Bronchial epithelial cell (primary cell): ENCODE measurements around the gene FSIP2. TPM values are rescaled to one million over a fixed set of nuclear protein-coding genes. Genes with fewer than 3 reads are reported as not detected.

ENCODE experiments used
- DNase-seq: peaks from one replicate; pipeline ENCODE4 v3.0.0-alpha.2; 2010; ENCODE audit warnings: low read depth
- FAIRE-seq: peaks from 2 replicates; lab custom pipeline; 2011; peaks lifted over from hg19 to GRCh38; lab: Jason Lieb, UNC
- H3K27me3 ChIP-seq: 2 replicates; pipeline ENCODE4 v1.5.1; 2011; ENCODE audit warnings: low read length; ENCODE audit not compliant: control insufficient read depth, insufficient read depth
- H3K36me3 ChIP-seq: 2 replicates; pipeline ENCODE4 v1.5.1; 2011; ENCODE audit warnings: low read length; ENCODE audit not compliant: control insufficient read depth, insufficient read depth
- H3K4me3 ChIP-seq: 2 replicates; pipeline ENCODE4 v1.5.1; 2011; ENCODE audit warnings: mild to moderate bottlenecking, low read depth, low read length, control low read depth
- CTCF ChIP-seq: IDR thresholded peaks from 2 replicates; pipeline ENCODE4 v1.5.1; 2011; ENCODE audit warnings: mild to moderate bottlenecking, moderate library complexity, low read length, control low read depth, inconsistent platforms; ENCODE audit not compliant: insufficient read depth, severe bottlenecking
- total RNA-seq: library from RNA; depleted of rRNA; stranded (reverse); fragments of >200 nt; gene quantifications from 2 replicates; pipeline ENCODE4 v1.2.1, GENCODE V29; 2014

FSIP2 gene
- total RNA-seq, 1 donor from 2014 or later: 0.26 TPM

GRCh38 chr2:185734658-185735057 is 3.9 kb upstream of the FSIP2 start:
- Histone ChIP-seq H3K36me3 (no peaks in the 10 kb centered on the region), H3K27me3 (no peaks in the 10 kb centered on the region), H3K4me3 (no peak overlapping the region)
- DNase-seq: no peak
- no peak for FAIRE-seq
- TF ChIP-seq CTCF: no peak

- no peak for FAIRE-seq
- Histone ChIP-seq H3K36me3 (no peaks in the 10 kb centered on the region), H3K4me3 (no peak overlapping the region), H3K27me3 (no peaks in the 10 kb centered on the region)
- no peak for DNase-seq
- TF ChIP-seq CTCF: no peak
Measured at GRCh38 chr2:185736210-185736609, 2.4 kb upstream of the FSIP2 start.

DNA sequence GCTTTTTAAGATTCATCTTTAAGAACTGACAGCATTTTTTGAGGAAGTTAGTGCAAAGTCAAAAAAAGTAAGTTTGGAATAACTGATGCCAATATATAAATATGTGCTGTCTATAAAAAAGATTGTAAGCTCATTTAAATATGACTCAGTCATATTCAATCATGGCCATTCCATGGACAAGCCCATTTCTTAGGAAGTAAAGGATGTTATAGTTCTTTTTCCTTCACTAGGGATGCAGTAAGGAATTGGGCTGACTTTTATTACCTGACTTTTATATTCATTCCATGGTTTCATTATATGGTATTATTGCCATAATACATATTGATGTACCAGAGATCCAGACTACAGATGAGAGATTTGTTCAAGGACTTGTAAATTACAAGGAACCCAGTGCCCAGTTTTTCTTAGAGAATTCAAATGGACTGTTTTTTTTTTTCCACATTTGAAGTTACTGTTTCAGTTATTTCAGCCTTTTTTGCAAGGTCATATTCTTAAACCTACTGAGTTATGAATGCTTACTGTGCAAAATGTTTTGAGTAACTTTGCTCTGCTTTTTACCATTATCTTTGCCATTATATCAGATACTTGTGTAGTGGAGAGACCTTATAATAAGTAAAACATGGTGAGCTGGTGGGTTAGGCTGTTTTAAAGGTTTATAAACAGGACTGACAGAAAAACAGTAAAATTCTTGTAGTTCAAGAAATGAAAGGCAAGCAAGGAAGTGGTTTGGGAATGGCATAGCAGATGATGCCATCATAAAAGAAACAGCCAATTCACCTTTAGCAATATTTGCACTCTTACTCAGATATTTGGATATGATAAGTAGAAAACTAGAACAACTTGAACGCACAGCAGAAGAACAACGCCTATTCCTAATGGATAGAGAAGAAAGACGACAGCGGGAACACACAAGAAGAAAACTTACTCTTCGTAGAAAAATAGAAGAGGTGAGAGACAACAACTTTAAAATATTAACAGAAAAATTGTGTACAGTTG is 7.6 kb downstream of the FSIP2 start:
- no peak overlapping the region for H3K4me3 ChIP-seq
- no peaks in the 10 kb centered on the region for H3K36me3 ChIP-seq
- FAIRE-seq (no peak), DNase-seq (peak; percentile 86)
- no peak for TF ChIP-seq CTCF
- H3K27me3 ChIP-seq: no peaks in the 10 kb centered on the region

GRCh38 chr2:185757356-185757755 is 18.8 kb downstream of the FSIP2 start:
- no peaks in the 10 kb centered on the region for H3K27me3 ChIP-seq
- DNase-seq: peak; percentile 93
- no peak for TF ChIP-seq CTCF
- H3K36me3 ChIP-seq: no peaks in the 10 kb centered on the region
- no peak overlapping the region for H3K4me3 ChIP-seq
- no peak for FAIRE-seq

DNA sequence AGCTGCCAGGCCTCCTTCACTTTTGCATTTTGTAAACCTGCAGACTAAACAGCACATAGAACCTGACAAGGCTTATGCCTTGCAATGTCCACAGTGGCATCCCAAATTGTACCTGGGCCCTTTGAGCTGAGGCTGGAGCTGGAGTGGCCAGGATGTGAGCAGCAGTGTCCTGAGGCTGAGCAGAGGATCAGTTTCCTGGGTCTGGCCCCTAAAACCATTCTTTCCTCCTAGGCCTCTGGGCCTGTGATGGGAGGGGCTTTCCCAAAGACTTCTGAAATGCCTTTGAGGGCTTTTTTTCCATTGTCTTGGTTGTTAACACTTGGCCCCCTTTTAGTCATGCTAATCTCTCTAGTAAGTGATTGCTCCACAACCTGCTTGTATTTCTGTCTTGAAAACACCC is 32.8 kb downstream of the FSIP2 start:
- no peak for TF ChIP-seq CTCF
- DNase-seq (no peak), FAIRE-seq (no peak)
- H3K36me3 ChIP-seq: no peaks in the 10 kb centered on the region
- H3K4me3 ChIP-seq: no peak overlapping the region
- H3K27me3 ChIP-seq: no peaks in the 10 kb centered on the region
